Activated T-helper 17 cell treated with anti-CD3 and anti-CD28 coated beads, Interleukin-2, amount 50 U/mL, for 72 hours (primary cell): ENCODE results near the gene DACH2. TPM values are rescaled to one million over a fixed set of nuclear protein-coding genes. Genes with fewer than 3 reads are reported as not detected.

Experiments
- ATAC-seq: fragments of 150-1000 bp; cut with Tn5 transposase; replicated peaks from 2 replicates; pipeline ENCODE4 v1.10.0; 2021; ENCODE audit warnings: mild to moderate bottlenecking, moderate library complexity
- H3K27ac Mint-ChIP-seq: one replicate; pipeline ENCODE4 v1.8.0; 2022; ENCODE audit warnings: mixed read lengths
- H3K27me3 Mint-ChIP-seq: one replicate; pipeline ENCODE4 v1.8.0; 2022; ENCODE audit warnings: mixed read lengths
- H3K36me3 Mint-ChIP-seq: one replicate; pipeline ENCODE4 v1.8.0; 2022; ENCODE audit warnings: low read depth, mild to moderate bottlenecking, mixed read lengths
- H3K4me1 Mint-ChIP-seq: one replicate; pipeline ENCODE4 v1.8.0; 2022; ENCODE audit warnings: mixed read lengths
- H3K4me3 Mint-ChIP-seq: one replicate; pipeline ENCODE4 v1.8.0; 2022; ENCODE audit warnings: mild to moderate bottlenecking, mixed read lengths
- H3K9me3 Mint-ChIP-seq: one replicate; pipeline ENCODE4 v1.8.0; 2022; ENCODE audit warnings: mixed read lengths
- total RNA-seq, 2 donors: library from RNA; stranded (reverse); gene quantifications; one replicate each; pipeline ENCODE4 v1.2.3, GENCODE V29; 2022

Gene DACH2
- total RNA-seq, 2 donors from 2014 or later = not detected

GRCh38 chrX:86383681-86384540 is 235.7 kb downstream of the DACH2 start:
- no peak overlapping the region for H3K4me3 Mint-ChIP-seq
- ATAC-seq = no peak
- no peaks in the 10 kb centered on the region for H3K9me3 Mint-ChIP-seq
- H3K4me1 Mint-ChIP-seq = no peaks in the 10 kb centered on the region
- no peak overlapping the region for H3K27ac Mint-ChIP-seq
- H3K27me3 Mint-ChIP-seq = no peaks in the 10 kb centered on the region
- no peaks in the 10 kb centered on the region for H3K36me3 Mint-ChIP-seq

GRCh38 chrX:86407371-86407770 is 259.1 kb downstream of the DACH2 start:
- ATAC-seq = no peak

DNA sequence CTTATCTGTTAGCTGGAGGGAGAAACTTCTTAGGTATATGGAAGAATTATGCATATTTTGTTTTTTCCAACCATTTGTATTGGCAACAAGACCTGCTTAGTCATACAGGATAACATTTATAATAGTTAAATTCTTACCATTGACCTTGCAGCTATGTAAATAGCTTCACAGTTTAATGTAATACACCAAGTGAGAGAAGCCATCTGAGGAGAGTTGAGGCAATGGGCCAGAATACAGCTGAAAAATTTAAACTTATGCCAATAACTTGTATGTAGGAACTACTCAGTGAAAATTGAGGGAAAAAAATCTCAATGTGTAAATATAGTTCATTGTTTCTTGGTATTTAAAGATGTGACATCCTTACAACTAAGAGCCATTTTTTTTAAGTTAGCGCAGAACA is 273.5 kb downstream of the DACH2 start:
- Mint-ChIP-seq H3K9me3 (no peaks in the 10 kb centered on the region), H3K27me3 (no peaks in the 10 kb centered on the region), H3K36me3 (no peaks in the 10 kb centered on the region), H3K4me3 (no peak overlapping the region), H3K27ac (no peak overlapping the region), H3K4me1 (no peaks in the 10 kb centered on the region)
- ATAC-seq = no peak

More at GRCh38 chrX:86407371-86407770, 259.1 kb downstream of the DACH2 start:
- Mint-ChIP-seq H3K4me1 (no peaks in the 10 kb centered on the region), H3K36me3 (no peaks in the 10 kb centered on the region), H3K9me3 (no peaks in the 10 kb centered on the region), H3K4me3 (no peak overlapping the region), H3K27ac (no peak overlapping the region), H3K27me3 (no peaks in the 10 kb centered on the region)

DNA sequence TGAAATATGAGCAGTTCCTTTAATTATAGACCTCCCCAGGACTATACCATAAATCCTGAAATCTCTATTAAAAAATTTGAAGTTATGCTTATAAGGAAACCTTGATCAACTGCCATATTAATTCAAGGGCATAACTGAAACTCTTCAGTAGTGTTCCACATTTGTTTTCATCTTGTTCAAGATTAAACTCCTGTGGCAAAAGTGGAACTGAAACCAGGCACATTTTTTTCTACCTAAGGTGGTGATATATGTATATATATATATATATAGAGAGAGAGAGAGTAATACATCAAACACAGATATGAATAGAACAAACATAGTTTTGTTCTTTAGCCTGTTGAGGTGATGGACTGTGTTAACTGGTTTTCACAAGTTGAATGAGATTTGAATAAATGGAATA is 287.9 kb downstream of the DACH2 start:
- Mint-ChIP-seq H3K9me3 (peaks cover 3% of the 10 kb centered on the region), H3K4me1 (no peaks in the 10 kb centered on the region), H3K4me3 (no peak overlapping the region), H3K27ac (no peak overlapping the region), H3K27me3 (no peaks in the 10 kb centered on the region), H3K36me3 (no peaks in the 10 kb centered on the region)
- ATAC-seq = no peak

DNA sequence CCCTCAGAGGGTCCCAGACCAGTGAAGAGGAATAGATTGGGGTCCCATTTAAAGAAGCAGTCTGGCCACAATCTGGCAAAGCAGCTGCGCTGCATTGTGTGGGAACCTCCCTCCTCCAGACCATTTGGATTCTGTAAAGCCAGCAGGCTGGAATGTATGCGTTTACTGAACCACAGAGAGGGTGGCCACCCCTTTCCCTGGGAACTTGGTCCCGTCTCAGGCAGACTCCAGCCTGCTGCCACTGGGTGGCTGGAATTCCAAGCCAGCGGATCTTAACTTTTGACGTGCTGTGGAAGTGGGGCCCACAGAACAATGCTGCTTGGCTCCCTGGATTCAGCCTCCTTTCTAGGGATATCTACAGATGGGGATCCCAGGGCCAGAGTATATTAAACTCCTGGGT is 307.2 kb downstream of the DACH2 start:
- no peaks in the 10 kb centered on the region for H3K36me3 Mint-ChIP-seq
- no peak overlapping the region for H3K27ac Mint-ChIP-seq
- peaks cover 4% of the 10 kb centered on the region for H3K9me3 Mint-ChIP-seq
- no peaks in the 10 kb centered on the region for H3K27me3 Mint-ChIP-seq
- no peak for ATAC-seq
- H3K4me3 Mint-ChIP-seq = no peak overlapping the region
- H3K4me1 Mint-ChIP-seq = no peaks in the 10 kb centered on the region

GRCh38 chrX:86460760-86461159 is 312.5 kb downstream of the DACH2 start:
- Mint-ChIP-seq H3K27ac (no peak overlapping the region), H3K27me3 (no peaks in the 10 kb centered on the region), H3K4me3 (no peak overlapping the region), H3K4me1 (no peaks in the 10 kb centered on the region), H3K9me3 (no peaks in the 10 kb centered on the region), H3K36me3 (no peaks in the 10 kb centered on the region)
- no peak for ATAC-seq

- Mint-ChIP-seq H3K4me1 (no peaks in the 10 kb centered on the region), H3K9me3 (peaks cover 3% of the 10 kb centered on the region), H3K36me3 (no peaks in the 10 kb centered on the region), H3K27ac (no peak overlapping the region), H3K4me3 (no peak overlapping the region), H3K27me3 (no peaks in the 10 kb centered on the region)
- no peak for ATAC-seq
Measured at GRCh38 chrX:86504297-86504696, 356.0 kb downstream of the DACH2 start.

- no peak overlapping the region for H3K4me3 Mint-ChIP-seq
- no peaks in the 10 kb centered on the region for H3K4me1 Mint-ChIP-seq
- H3K36me3 Mint-ChIP-seq = no peaks in the 10 kb centered on the region
- H3K9me3 Mint-ChIP-seq = peaks cover 3% of the 10 kb centered on the region
- ATAC-seq = no peak
- H3K27me3 Mint-ChIP-seq = no peaks in the 10 kb centered on the region
- H3K27ac Mint-ChIP-seq = no peak overlapping the region
Measured at GRCh38 chrX:86507331-86507730, 359.1 kb downstream of the DACH2 start.

DNA sequence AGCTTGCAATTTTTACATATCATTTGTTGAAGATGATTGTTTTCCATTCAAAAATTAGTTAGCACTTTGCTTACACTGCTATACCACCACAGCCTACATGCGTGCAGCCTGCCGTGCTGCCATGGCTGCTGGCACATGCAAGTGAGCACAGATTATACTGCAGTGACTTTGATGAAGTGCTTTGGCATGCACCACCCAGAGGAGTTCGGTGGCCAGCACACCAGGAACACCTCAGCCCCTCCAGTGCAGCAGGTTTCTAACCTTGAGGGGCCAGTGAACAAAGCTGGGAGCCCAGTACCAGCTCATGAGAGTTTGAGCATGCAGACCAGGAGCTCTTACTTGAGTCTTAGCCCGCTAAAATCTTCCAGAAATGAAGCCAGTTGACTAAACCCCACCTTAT is 431.5 kb downstream of the DACH2 start:
- ATAC-seq = no peak
- Mint-ChIP-seq H3K4me3 (no peak overlapping the region), H3K9me3 (peaks cover 3% of the 10 kb centered on the region), H3K27ac (no peak overlapping the region), H3K4me1 (no peaks in the 10 kb centered on the region), H3K27me3 (no peaks in the 10 kb centered on the region), H3K36me3 (no peaks in the 10 kb centered on the region)

- H3K27me3 Mint-ChIP-seq = no peaks in the 10 kb centered on the region
- no peak for ATAC-seq
- H3K4me3 Mint-ChIP-seq = no peak overlapping the region
- no peaks in the 10 kb centered on the region for H3K4me1 Mint-ChIP-seq
- H3K9me3 Mint-ChIP-seq = peaks cover 4% of the 10 kb centered on the region
- H3K36me3 Mint-ChIP-seq = no peaks in the 10 kb centered on the region
- no peak overlapping the region for H3K27ac Mint-ChIP-seq
Measured at GRCh38 chrX:86604607-86605006, 456.4 kb downstream of the DACH2 start.

DNA sequence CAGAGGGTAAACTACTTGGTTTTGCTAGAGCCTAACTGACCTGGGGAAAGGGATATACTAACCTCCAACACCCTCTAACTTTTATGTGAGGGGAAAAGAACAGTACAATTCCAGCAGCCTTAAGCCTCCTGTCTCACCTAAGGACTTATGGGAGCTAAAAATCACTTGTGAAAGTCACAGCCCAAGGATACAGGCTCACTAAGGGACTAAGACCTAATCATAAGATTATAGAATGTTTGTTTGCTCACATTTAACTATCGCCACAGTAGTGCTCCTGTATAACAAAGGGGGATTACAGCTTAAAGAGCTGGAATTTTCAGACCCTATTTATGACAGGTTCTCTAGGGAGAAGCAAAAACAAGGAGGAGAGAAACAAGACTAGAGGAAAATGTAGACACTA is 548.7 kb downstream of the DACH2 start:
- no peak overlapping the region for H3K27ac Mint-ChIP-seq
- H3K36me3 Mint-ChIP-seq = no peaks in the 10 kb centered on the region
- H3K27me3 Mint-ChIP-seq = no peaks in the 10 kb centered on the region
- H3K4me1 Mint-ChIP-seq = no peaks in the 10 kb centered on the region
- H3K4me3 Mint-ChIP-seq = no peak overlapping the region
- H3K9me3 Mint-ChIP-seq = peaks cover 4% of the 10 kb centered on the region
- no peak for ATAC-seq

DNA sequence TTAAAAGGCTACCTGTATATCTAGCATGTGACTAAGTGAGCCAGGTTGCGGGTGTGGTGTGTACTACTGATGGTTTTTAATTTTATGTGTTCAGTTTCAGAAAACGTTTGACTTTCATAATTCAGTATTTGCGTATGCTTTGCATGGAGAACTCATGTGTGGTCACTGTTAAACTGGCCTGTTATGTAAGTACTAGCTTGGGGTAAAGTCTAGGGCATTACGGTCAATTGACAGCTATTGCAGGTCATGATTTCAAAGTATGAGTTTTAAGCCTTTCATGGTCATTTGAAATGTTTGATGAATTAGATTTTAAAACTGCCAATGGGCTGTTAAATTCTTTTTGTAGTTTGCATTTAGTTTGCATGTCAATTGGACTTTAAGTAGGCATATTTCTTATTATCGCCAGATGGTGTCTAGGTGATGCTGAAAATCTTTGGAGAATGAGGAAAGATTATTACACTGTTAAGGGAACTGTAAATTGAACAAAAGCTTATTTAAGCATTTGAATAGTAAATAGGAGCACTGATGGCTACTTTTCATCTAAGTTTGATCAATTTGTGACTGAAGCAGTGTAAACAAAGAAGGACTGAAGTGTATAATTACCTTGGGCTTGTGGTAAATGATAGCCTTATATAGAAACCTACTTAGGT is 563.4 kb downstream of the DACH2 start:
- Mint-ChIP-seq H3K4me3 (no peak overlapping the region), H3K27ac (no peak overlapping the region), H3K27me3 (no peaks in the 10 kb centered on the region), H3K36me3 (no peaks in the 10 kb centered on the region), H3K9me3 (peaks cover 4% of the 10 kb centered on the region), H3K4me1 (no peaks in the 10 kb centered on the region)
- ATAC-seq = no peak

DNA sequence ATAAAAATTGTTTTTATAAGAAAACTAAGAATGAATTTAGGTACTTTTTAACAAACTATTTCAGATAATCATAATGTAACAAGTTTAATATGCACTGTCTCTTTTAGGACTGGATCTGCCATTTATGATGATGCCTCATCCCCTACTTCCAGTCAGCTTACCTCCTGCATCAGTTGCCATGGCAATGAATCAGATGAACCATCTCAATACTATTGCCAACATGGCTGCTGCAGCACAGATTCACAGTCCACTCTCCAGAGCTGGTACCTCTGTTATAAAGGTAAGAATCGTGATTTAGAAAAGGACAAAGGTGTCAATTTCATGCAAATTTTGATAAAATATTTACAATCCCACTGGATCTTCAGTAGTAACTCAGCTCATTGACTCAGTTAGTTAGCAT is 566.2 kb downstream of the DACH2 start:
- ATAC-seq = no peak
- Mint-ChIP-seq H3K4me1 (no peaks in the 10 kb centered on the region), H3K27ac (no peak overlapping the region), H3K36me3 (no peaks in the 10 kb centered on the region), H3K4me3 (no peak overlapping the region), H3K27me3 (no peaks in the 10 kb centered on the region), H3K9me3 (peaks cover 4% of the 10 kb centered on the region)

DNA sequence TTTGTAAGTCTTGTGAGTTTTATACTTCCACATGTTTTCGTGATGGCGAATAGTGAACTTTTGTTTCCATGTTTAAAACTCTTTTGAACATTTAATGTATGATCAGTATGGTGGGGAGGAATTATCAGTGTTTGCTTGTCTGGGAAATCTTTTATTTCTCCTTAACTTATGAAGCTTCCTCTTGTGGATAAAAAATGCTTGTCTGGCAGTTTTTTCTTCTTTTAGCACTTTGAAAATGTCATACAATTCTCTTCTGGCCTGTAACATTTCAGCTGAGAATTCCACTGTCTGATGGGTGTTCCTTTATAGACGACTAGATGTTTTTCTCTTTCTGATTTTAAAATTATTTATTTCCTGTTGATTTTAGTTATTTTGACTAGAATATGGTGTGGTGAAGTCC is 576.0 kb downstream of the DACH2 start:
- no peak for ATAC-seq
- Mint-ChIP-seq H3K9me3 (no peaks in the 10 kb centered on the region), H3K36me3 (no peaks in the 10 kb centered on the region), H3K4me1 (no peaks in the 10 kb centered on the region), H3K4me3 (no peak overlapping the region), H3K27ac (no peak overlapping the region), H3K27me3 (no peaks in the 10 kb centered on the region)

- ATAC-seq = no peak
- Mint-ChIP-seq H3K9me3 (no peaks in the 10 kb centered on the region), H3K4me3 (no peak overlapping the region), H3K27ac (no peak overlapping the region), H3K36me3 (no peaks in the 10 kb centered on the region), H3K4me1 (no peaks in the 10 kb centered on the region), H3K27me3 (no peaks in the 10 kb centered on the region)
Measured at GRCh38 chrX:86747091-86747490, 598.8 kb downstream of the DACH2 start.
